GM18505 (cell line): ENCODE data around the gene MMP24.

Experiments used
- ATAC-seq: cut with Tn5 transposase; IDR thresholded peaks from one replicate; pipeline ENCODE4 v1.9.1; 2021; ENCODE audit not compliant: unreplicated experiment
- POLR2A ChIP-seq: IDR thresholded peaks from 4 replicates; pipeline ENCODE4 v1.6.1; 2011; ENCODE audit warnings: borderline replicate concordance; ENCODE audit not compliant: insufficient read depth, insufficient read length; ENCODE audit errors: extremely low read depth

Gene MMP24

GRCh38 chr20:35273449-35274171 lies 47.1 kb downstream of the MMP24 start:
- no peak for ATAC-seq
- TF ChIP-seq POLR2A, result no peak

- ATAC-seq, result no peak
- peak; percentile 2 for TF ChIP-seq POLR2A
Measured at GRCh38 chr20:35274172-35275092, 47.9 kb downstream of the MMP24 start.

DNA sequence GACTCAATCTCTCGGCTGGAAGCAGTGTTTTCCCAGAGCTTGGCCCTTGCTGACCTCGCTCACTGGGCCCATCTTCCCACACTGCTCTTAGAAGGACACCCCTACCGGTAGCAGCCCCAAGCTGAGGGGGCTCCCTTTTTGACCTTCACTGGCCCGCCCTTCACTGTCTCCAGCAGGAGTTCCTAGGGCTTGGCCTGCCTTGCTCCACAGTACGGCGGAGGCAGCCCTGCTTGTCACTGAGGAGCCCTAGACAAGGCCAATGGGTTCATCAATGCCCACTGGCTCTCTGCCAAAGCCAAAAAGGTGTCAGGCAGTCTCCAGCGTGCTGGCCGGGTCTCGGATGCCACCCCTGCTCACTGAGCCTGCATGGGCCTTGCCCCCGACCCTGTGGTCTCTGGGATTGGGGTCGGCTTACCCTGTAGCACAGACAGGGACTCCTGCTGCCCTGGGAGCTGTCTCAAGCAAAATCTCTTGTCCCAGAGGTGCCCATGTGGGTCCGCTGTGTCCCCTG lies 49.3 kb downstream of the MMP24 start:
- TF ChIP-seq POLR2A, result no peak
- no peak for ATAC-seq

- TF ChIP-seq POLR2A, result no peak
- no peak for ATAC-seq
Measured at GRCh38 chr20:35276408-35276807, 49.9 kb downstream of the MMP24 start.

GRCh38 chr20:35277127-35277526 lies 50.6 kb downstream of the MMP24 start:
- no peak for ATAC-seq
- TF ChIP-seq POLR2A, result no peak

DNA sequence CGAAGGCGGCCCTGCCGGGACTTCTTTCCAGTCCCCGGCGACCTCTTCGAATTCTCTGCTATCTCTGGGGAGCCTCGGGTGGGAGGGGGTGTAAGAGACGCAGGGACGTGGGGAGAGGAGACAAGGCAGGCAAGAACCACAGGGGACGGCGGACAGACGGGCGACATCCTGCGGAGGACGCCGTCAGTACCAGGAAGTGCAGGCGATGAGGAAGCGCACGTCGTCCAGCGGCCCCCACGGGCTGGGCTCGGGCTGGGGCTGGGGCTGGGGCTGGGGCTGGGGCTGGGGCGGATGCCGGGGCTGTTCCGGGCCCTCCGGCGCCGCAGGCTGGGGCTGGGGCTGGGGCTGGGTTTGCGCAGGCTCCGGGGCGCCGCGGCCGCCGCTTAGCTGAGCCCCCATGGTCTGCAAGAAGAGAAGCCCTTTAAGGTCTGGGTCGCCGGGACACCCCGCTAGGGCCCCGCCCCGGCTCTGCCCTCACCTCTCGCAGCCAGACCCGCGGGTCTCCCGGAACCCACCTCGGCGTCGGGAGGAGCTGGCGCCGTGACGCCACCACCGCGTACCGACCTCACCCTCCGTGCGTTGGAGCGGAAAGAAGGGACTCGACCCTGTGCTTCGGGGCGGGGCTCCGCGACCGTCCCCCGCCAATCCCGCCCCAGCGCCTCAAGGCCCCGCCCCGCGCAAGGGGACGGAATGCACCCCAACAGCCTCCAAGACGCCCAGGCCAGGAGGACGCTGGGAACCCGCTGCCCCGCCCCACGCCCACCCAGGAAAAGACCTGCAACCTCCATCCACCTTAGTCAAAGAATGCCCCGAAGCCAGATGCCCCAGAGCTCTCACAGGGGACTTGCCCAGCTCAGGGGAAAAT lies 51.3 kb downstream of the MMP24 start, which contains the start of gene MMP24OS:
Gene MMP24OS, minus strand, starts transcription at position 592 of the 865 bp plus-strand sequence. Its CDS starts 193 bp downstream, at position 399.
- peak; percentile 90 for TF ChIP-seq POLR2A

GRCh38 chr20:35279040-35279439 lies 52.5 kb downstream of the MMP24 start:
- ATAC-seq, result no peak
- no peak for TF ChIP-seq POLR2A

More for the DNA sequence above, 51.3 kb downstream of the MMP24 start, which contains the start of gene MMP24OS:
- peak; percentile 66 for ATAC-seq

- no peak for TF ChIP-seq POLR2A
- no peak for ATAC-seq
Measured at GRCh38 chr20:35279533-35280174, 53.2 kb downstream of the MMP24 start.

DNA sequence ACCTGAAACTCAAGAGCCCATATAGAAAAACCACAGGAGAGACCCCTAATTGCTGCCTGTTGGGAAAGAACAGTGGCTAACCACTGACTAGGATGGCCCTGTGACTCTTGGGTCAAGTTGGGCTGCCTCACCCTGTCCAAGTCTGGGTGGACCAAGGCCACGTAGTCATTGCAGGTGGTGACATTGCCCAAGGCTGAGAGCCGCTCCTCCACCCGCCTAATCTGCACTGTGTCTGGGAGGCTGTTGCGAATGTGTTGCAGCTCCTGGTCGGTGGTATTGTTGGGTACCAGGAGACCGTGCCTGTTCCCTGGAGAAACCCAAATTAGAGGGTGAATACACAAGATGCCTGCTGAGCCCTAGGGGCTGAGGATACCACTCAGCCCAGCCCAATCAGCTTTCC lies 54.0 kb downstream of the MMP24 start:
- no peak for ATAC-seq
- TF ChIP-seq POLR2A, result no peak

GRCh38 chr20:35281506-35282101 lies 55.1 kb downstream of the MMP24 start:
- ATAC-seq, result no peak
- TF ChIP-seq POLR2A, result no peak

DNA sequence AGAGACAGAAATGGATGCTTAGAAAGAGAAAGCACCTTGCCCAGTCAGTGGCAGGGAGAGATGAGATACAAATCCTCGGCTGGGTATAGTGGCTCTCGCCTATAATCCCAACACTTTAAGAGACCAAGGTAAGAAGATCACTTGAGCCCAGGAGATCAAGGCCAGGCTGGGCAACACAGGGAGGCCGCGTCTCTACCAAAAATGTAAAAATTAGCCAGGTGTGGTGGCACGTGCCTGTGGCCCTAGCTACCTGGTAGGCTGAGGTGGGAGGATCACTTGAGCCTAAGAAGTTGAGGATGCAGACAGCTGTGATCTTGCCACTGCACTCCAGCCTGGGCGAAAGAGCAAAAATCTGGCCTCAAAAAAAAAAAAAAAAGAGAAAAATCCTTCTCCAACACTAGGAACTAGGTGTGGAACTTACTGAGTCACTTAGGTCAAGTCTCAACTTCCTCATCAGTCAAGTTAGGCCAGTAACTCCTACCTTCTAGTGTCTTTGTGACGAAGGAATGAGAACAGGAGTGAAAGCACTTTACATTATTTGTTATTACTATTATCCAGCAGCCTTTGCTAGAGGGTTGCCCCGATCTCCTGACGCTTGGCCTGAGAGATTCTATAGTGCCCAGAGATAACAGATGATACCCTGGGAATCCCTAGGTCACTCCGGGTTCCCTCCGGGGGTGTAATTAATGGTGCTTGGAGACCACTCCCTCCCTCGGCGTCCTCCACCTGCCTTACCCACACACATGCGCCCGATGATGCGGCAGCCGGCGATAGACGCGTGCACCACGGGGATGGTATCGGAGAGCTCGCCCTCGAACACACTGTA lies 57.2 kb downstream of the MMP24 start:
- no peak for TF ChIP-seq POLR2A
- no peak for ATAC-seq
